ENCODE measurements around the gene LPAR1. TPM values are rescaled to one million over a fixed set of nuclear protein-coding genes. Genes with fewer than 3 reads are reported as not detected.
A peak's percentile ranks its signal among the peaks of the same experiment; 100 is the strongest.

The LPAR1 gene
- total and polyA plus RNA-seq, 2 donors (not counting 1 experiment from before 2014, with no cell fraction given), result 222 to 240 TPM

- no peaks in the 10 kb centered on the region for H3K36me3 ChIP-seq (ENCODE audit: control insufficient read depth, insufficient read depth, low read length)
- no peaks in the 10 kb centered on the region for H4K20me1 ChIP-seq (ENCODE audit: control insufficient read depth, extremely low read depth, insufficient read depth, low read length)
- H3K9me3 ChIP-seq (ENCODE audit: control insufficient read depth, insufficient read depth, low read depth, low read length), result no peaks in the 10 kb centered on the region
- peaks cover 64% of the 10 kb centered on the region for H3K79me2 ChIP-seq (ENCODE audit: control insufficient read depth, insufficient read depth, low read length)
- no peak overlapping the region for H3K9ac ChIP-seq (ENCODE audit: insufficient read depth, low read length)
- H3K27me3 ChIP-seq (ENCODE audit: control insufficient read depth, insufficient read depth, low read length), result no peaks in the 10 kb centered on the region
- H3K27ac ChIP-seq (ENCODE audit: insufficient read depth, low read length), result peak overlapping the region; percentile 81
- no peak overlapping the region for H3K4me2 ChIP-seq (ENCODE audit: extremely low read depth, insufficient read depth, low read length)
- TF ChIP-seq, protein P1, sequence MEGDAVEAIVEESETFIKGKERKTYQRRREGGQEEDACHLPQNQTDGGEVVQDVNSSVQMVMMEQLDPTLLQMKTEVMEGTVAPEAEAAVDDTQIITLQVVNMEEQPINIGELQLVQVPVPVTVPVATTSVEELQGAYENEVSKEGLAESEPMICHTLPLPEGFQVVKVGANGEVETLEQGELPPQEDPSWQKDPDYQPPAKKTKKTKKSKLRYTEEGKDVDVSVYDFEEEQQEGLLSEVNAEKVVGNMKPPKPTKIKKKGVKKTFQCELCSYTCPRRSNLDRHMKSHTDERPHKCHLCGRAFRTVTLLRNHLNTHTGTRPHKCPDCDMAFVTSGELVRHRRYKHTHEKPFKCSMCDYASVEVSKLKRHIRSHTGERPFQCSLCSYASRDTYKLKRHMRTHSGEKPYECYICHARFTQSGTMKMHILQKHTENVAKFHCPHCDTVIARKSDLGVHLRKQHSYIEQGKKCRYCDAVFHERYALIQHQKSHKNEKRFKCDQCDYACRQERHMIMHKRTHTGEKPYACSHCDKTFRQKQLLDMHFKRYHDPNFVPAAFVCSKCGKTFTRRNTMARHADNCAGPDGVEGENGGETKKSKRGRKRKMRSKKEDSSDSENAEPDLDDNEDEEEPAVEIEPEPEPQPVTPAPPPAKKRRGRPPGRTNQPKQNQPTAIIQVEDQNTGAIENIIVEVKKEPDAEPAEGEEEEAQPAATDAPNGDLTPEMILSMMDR (conservative IDR thresholded peaks at IDR 0.05 in 1 of 2, IDR thresholded peaks at IDR 0.05 in 1 of 2; ENCODE audit: low read depth in 1 of 2, low read length in 2 of 2), result no peak
- TF ChIP-seq EZH2 (IDR thresholded peaks at IDR 0.05; ENCODE audit: low read length, missing control alignments), result no peak
- no peak overlapping the region for H2AFZ ChIP-seq (ENCODE audit: low read length)
- no peak for DNase-seq (ENCODE audit: low read depth in 2 of 2)
- H3K4me3 ChIP-seq (replicated peaks in 1 of 4; ENCODE audit: control extremely low read depth in 1 of 4, insufficient read depth in 1 of 4, low read depth in 3 of 4, low read length in 4 of 4), result no peak overlapping the region
- H3K4me1 ChIP-seq (ENCODE audit: control insufficient read depth, extremely low read depth, insufficient read depth, low read length), result peaks cover 28% of the 10 kb centered on the region
Measured at GRCh38 chr9:110921705-110922104, 116.6 kb downstream of the LPAR1 start.

- Histone ChIP-seq H3K27me3 (ENCODE audit: control insufficient read depth, insufficient read depth, low read length) (no peaks in the 10 kb centered on the region), H3K4me1 (ENCODE audit: control insufficient read depth, extremely low read depth, insufficient read depth, low read length) (peaks cover 35% of the 10 kb centered on the region), H3K79me2 (ENCODE audit: control insufficient read depth, insufficient read depth, low read length) (peaks cover 68% of the 10 kb centered on the region), H3K9me3 (ENCODE audit: control insufficient read depth, insufficient read depth, low read depth, low read length) (no peaks in the 10 kb centered on the region), H3K27ac (ENCODE audit: insufficient read depth, low read length) (peak overlapping the region; percentile 81), H2AFZ (ENCODE audit: low read length) (no peak overlapping the region), H3K4me3 (replicated peaks in 1 of 4; ENCODE audit: control extremely low read depth in 1 of 4, insufficient read depth in 1 of 4, low read depth in 3 of 4, low read length in 4 of 4) (no peak overlapping the region), H3K36me3 (ENCODE audit: control insufficient read depth, insufficient read depth, low read length) (no peaks in the 10 kb centered on the region), H3K4me2 (ENCODE audit: extremely low read depth, insufficient read depth, low read length) (peak overlapping the region; percentile 69), H4K20me1 (ENCODE audit: control insufficient read depth, extremely low read depth, insufficient read depth, low read length) (no peaks in the 10 kb centered on the region), H3K9ac (ENCODE audit: insufficient read depth, low read length) (no peak overlapping the region)
- peak; percentile 84 to 92 for DNase-seq (ENCODE audit: low read depth in 2 of 2)
- TF ChIP-seq EZH2 (IDR thresholded peaks at IDR 0.05; ENCODE audit: low read length, missing control alignments), result no peak
- TF ChIP-seq, protein P1 (conservative IDR thresholded peaks at IDR 0.05 in 1 of 2, IDR thresholded peaks at IDR 0.05 in 1 of 2; ENCODE audit: low read depth in 1 of 2, low read length in 2 of 2), result no peak
Measured at GRCh38 chr9:110919609-110920008, 118.7 kb downstream of the LPAR1 start.

DNA sequence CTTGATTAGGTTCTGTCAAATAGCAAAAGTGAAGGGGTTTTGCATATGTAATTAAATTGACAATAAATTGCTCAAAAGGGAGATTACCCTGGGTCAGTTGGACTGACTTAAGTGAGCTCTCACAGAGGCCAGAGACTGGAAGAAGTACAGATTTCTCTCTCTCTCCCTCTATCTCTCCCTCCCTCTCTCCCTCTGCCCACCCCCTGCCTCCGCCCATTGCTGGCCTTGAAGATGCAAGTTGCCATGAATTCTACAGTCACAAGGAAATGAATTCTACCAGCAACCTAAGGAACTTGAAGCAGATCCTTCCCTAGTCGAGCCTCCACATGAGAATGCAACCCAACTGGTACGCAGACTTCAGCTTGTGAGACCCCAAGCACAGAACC lies 119.2 kb downstream of the LPAR1 start:
- H3K36me3 ChIP-seq (ENCODE audit: control insufficient read depth, insufficient read depth, low read length), result no peaks in the 10 kb centered on the region
- no peaks in the 10 kb centered on the region for H3K9me3 ChIP-seq (ENCODE audit: control insufficient read depth, insufficient read depth, low read depth, low read length)
- no peak overlapping the region for H2AFZ ChIP-seq (ENCODE audit: low read length)
- DNase-seq (ENCODE audit: low read depth in 2 of 2), result no peak
- peaks cover 70% of the 10 kb centered on the region for H3K79me2 ChIP-seq (ENCODE audit: control insufficient read depth, insufficient read depth, low read length)
- H3K27ac ChIP-seq (ENCODE audit: insufficient read depth, low read length), result peak overlapping the region; percentile 81
- H3K27me3 ChIP-seq (ENCODE audit: control insufficient read depth, insufficient read depth, low read length), result no peaks in the 10 kb centered on the region
- no peak overlapping the region for H3K4me3 ChIP-seq (replicated peaks in 1 of 4; ENCODE audit: control extremely low read depth in 1 of 4, insufficient read depth in 1 of 4, low read depth in 3 of 4, low read length in 4 of 4)
- TF ChIP-seq, protein P1 (conservative IDR thresholded peaks at IDR 0.05 in 1 of 2, IDR thresholded peaks at IDR 0.05 in 1 of 2; ENCODE audit: low read depth in 1 of 2, low read length in 2 of 2), result no peak
- no peak for TF ChIP-seq EZH2 (IDR thresholded peaks at IDR 0.05; ENCODE audit: low read length, missing control alignments)
- H3K9ac ChIP-seq (ENCODE audit: insufficient read depth, low read length), result no peak overlapping the region
- peaks cover 35% of the 10 kb centered on the region for H3K4me1 ChIP-seq (ENCODE audit: control insufficient read depth, extremely low read depth, insufficient read depth, low read length)
- no peak overlapping the region for H3K4me2 ChIP-seq (ENCODE audit: extremely low read depth, insufficient read depth, low read length)
- H4K20me1 ChIP-seq (ENCODE audit: control insufficient read depth, extremely low read depth, insufficient read depth, low read length), result no peaks in the 10 kb centered on the region

All from fibroblast of lung (primary cell).